Stimulated activated effector memory CD8-positive, alpha-beta T cell treated with anti-CD3 and anti-CD28 coated beads, Interleukin-12 subunit alpha, Interleukin-12 subunit beta, amount 100 ng/mL, for 72 hours (primary cell): ENCODE measurements around the gene LCT.
"Not testable (repeated sequence)": the region's sequence is repeated elsewhere in the genome, so short reads cannot be mapped to it uniquely, and the experiment has no call there.

Experiments used
- ATAC-seq: fragments of 150-1000 bp; cut with Tn5 transposase; 2 replicates; pipeline ENCODE4 v1.10.0; 2021
- DNase-seq, 2 donors: peaks; one replicate each; pipeline ENCODE4 v3.0.0; 2021 to 2022; ENCODE audit warnings: low spot score in 2 of 2
- H3K27ac Mint-ChIP-seq: one replicate; pipeline ENCODE4 v1.8.0; 2022; ENCODE audit warnings: mild to moderate bottlenecking, mixed read lengths
- H3K36me3 Mint-ChIP-seq: one replicate; pipeline ENCODE4 v1.8.0; 2022; ENCODE audit warnings: mild to moderate bottlenecking, mixed read lengths
- H3K4me1 Mint-ChIP-seq: one replicate; pipeline ENCODE4 v1.8.0; 2022; ENCODE audit warnings: mixed read lengths
- H3K4me3 Mint-ChIP-seq: one replicate; pipeline ENCODE4 v1.8.0; 2022; ENCODE audit warnings: mild to moderate bottlenecking, mixed read lengths
- H3K9me3 Mint-ChIP-seq: one replicate; pipeline ENCODE4 v1.8.0; 2022; ENCODE audit warnings: mixed read lengths

LCT gene

GRCh38 chr2:135836596-135837270 is at the start of gene LCT:
Gene LCT (minus strand): TSS chr2:135837184. CDS start chr2:135837169, 15 bp downstream.
- no peaks in the 10 kb centered on the region for H3K9me3 Mint-ChIP-seq
- H3K36me3 Mint-ChIP-seq, result peaks cover 34% of the 10 kb centered on the region
- DNase-seq, result no peak
- H3K4me1 Mint-ChIP-seq, result peaks cover 10% of the 10 kb centered on the region
- H3K27ac Mint-ChIP-seq, result no peak within 1 kb of the TSS
- no peak for ATAC-seq
- no peak within 1 kb of the TSS for H3K4me3 Mint-ChIP-seq

GRCh38 chr2:135885709-135886108 is 48.7 kb upstream of the LCT start:
- ATAC-seq (no peak), DNase-seq (no peak)
- H3K27ac Mint-ChIP-seq, result no peak overlapping the region
- no peaks in the 10 kb centered on the region for H3K4me1 Mint-ChIP-seq
- no peaks in the 10 kb centered on the region for H3K9me3 Mint-ChIP-seq
- H3K4me3 Mint-ChIP-seq, result no peak overlapping the region
- H3K36me3 Mint-ChIP-seq, result no peaks in the 10 kb centered on the region

DNA sequence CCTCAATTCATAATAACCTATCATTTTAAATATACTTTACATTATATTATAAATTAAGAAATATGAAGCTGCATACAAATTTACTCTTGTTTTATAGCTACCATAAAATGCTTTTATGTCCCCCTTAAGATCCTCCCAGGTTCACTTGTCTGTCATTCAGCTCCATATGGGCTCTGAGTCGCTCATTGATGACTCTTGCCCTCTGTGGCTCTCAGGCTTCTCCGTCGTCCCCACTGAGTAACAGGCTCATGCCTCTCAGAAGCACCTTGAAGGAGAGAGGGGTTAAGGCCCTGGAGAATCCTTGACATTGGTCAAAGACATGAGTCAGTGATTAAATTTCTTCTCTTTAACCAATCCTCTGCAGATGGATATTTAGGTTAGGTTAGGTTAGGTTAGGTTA is 45.4 kb upstream of the LCT start:
- DNase-seq (no peak), ATAC-seq (peak; percentile 40)
- H3K4me3 Mint-ChIP-seq, result no peak overlapping the region
- peaks cover 7% of the 10 kb centered on the region for H3K36me3 Mint-ChIP-seq
- H3K9me3 Mint-ChIP-seq, result no peaks in the 10 kb centered on the region
- H3K27ac Mint-ChIP-seq, result no peak overlapping the region
- peaks cover 7% of the 10 kb centered on the region for H3K4me1 Mint-ChIP-seq

DNA sequence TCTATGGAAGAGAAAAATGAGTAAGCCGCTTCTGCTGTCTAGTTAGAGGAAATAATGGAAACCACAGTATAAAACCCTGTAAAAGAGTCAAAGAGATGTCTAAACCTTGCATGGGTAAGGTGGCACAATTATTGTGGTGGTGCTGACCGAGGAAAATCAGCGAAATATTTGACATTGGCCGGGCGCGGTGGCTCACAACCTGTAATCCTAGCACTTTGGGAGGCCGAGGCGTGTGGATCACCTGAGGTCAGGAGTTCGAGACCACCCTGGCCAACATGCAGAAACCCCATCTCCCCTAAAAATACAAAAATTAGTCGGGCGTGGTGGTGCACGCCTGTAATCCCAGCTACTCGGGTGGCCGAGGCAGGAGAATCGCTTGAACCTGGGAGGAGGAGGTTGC is 39.8 kb upstream of the LCT start:
- peaks cover 41% of the 10 kb centered on the region for H3K4me1 Mint-ChIP-seq
- peak overlapping the region; percentile 99 for H3K27ac Mint-ChIP-seq
- peaks cover 62% of the 10 kb centered on the region for H3K36me3 Mint-ChIP-seq
- H3K4me3 Mint-ChIP-seq, result peak overlapping the region; percentile 71
- not testable (repeated sequence) for H3K9me3 Mint-ChIP-seq, DNase-seq, ATAC-seq

DNA sequence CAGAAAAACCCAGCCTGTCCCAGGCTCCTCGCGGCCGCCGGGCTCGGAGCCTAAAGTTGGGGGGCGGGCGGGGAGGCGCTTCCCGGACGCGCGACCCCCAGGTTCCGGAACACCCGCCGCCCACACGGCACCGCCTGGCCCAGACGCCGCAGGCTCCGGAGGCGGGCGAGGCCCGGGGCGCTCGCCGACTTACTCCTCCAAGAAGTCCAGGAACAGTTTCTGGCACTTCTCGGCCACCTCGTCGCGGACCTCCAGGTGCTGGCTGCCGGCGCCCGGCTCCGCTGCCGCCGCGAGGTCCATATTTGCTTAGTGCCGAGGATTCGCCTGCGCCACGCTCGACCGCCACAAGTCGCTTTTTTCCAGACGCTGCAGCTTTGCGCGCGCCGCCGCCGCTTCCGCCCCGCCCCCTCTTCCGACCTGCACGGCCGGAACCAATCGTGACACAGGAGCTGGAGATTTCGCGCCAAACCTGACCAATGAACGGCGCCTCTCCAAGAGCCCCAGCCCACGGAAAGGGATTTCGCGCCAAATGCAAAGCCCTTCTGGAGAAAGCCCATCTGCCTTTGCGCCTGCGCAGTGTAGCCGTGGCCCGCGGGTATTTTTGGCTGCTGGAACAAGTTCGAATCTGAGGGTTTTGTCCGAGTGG is 39.2 kb upstream of the LCT start, which contains the start of gene MCM6:
Gene MCM6 (minus strand): TSS at position 378 of the 646 bp plus-strand sequence. CDS start 78 bp downstream, at position 300.
- Mint-ChIP-seq H3K27ac (peak within 1 kb of the TSS; percentile 99), H3K4me3 (peak within 1 kb of the TSS; percentile 71), H3K4me1 (peaks cover 45% of the 10 kb centered on the region), H3K36me3 (peaks cover 67% of the 10 kb centered on the region), H3K9me3 (no peaks in the 10 kb centered on the region)
- ATAC-seq (peak; percentile 92), DNase-seq (peak; percentile 93 to 99)

- H3K4me1 Mint-ChIP-seq, result peaks cover 51% of the 10 kb centered on the region
- H3K9me3 Mint-ChIP-seq, result no peaks in the 10 kb centered on the region
- ATAC-seq, result peak; percentile 88
These were observed 38.6 kb upstream of the LCT start for GRCh38 chr2:135875491-135876065.

DNA sequence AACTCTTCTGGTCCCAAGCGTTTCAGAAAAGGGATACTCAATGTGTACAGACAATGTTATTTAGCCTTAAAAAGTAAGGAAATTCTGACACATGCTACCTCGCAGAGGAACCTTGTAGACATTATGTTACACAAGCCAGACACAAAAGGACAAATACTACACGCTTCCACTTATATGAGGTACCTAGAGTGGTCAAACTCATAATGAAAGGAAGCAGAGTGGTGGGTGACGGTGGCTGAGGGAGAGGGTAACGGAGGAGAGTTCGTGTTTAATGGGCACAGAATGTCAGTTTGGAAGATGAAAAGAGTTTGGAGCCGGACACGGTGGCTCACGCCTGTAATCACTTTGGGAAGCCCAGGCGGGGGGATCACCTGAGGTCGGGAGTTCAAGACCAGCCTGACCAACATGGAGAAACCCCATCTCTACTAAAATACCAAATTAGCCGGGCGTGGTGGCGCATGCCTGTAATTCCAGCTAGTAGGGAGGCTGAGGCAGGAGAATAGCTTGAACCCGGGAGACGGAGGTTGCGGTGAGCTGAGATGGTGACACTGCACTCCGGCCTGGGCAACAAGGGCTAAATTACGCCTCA is 37.9 kb upstream of the LCT start:
- Mint-ChIP-seq H3K36me3 (peaks cover 81% of the 10 kb centered on the region), H3K4me1 (peaks cover 57% of the 10 kb centered on the region)

More at GRCh38 chr2:135875491-135876065, 38.6 kb upstream of the LCT start:
- peak; percentile 62 to 87 for DNase-seq
- Mint-ChIP-seq H3K27ac (peak overlapping the region; percentile 99), H3K36me3 (peaks cover 74% of the 10 kb centered on the region), H3K4me3 (peak overlapping the region; percentile 71)

DNA sequence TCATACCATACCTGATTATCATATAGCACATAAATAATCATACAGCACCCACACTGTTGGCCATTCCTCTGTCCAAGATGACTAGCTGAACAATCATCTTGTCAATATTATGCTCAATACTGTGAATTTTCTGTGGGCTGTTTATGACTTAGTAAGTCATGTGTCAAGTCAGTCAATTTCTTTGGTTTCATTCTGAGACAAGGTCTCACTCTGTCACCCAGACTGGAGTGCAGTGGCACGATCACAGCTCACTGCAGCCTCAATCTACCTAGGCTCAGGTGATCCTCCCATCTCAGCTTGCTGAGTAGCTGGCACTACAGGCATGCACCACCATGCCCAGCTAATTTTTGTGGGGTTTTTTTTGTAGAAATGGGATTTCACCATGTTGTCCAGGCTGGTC is 33.6 kb upstream of the LCT start:
- H3K4me1 Mint-ChIP-seq, result peaks cover 50% of the 10 kb centered on the region
- DNase-seq (peak in 1 of 2 donors; percentile 56), ATAC-seq (peak; percentile 98)
- peak overlapping the region; percentile 7 for H3K4me3 Mint-ChIP-seq
- H3K36me3 Mint-ChIP-seq, result peaks cover 100% of the 10 kb centered on the region
- no peaks in the 10 kb centered on the region for H3K9me3 Mint-ChIP-seq
- H3K27ac Mint-ChIP-seq, result peak overlapping the region; percentile 72

More for the DNA sequence above, 37.9 kb upstream of the LCT start:
- DNase-seq, result peak in 1 of 2 donors; percentile 64
- Mint-ChIP-seq H3K27ac (peak overlapping the region; percentile 99), H3K4me3 (peak overlapping the region; percentile 71), H3K9me3 (no peaks in the 10 kb centered on the region)
- no peak for ATAC-seq

DNA sequence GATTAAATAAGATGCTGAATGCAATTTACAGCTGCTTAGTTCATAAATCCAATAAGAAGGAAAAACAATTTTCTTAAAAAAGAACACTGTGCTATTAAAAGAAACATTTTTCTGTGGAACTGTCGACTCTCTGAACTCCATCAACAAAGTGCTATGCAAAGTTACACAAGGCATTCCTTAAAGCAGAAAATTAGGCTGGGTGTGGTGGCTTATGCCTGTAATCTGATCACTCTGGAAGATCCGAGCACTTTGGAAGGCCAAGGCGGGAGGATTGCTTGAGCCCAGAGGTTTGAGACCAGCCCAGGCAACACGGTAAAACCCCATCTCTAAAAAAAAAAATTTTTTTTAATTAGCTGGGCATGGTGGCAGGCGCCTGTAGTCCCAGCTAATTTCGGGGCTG is 26.2 kb upstream of the LCT start:
- ATAC-seq (no peak), DNase-seq (no peak)
- H3K9me3 Mint-ChIP-seq, result no peaks in the 10 kb centered on the region
- H3K4me3 Mint-ChIP-seq, result no peak overlapping the region
- no peak overlapping the region for H3K27ac Mint-ChIP-seq
- peaks cover 100% of the 10 kb centered on the region for H3K36me3 Mint-ChIP-seq
- H3K4me1 Mint-ChIP-seq, result peaks cover 22% of the 10 kb centered on the region

DNA sequence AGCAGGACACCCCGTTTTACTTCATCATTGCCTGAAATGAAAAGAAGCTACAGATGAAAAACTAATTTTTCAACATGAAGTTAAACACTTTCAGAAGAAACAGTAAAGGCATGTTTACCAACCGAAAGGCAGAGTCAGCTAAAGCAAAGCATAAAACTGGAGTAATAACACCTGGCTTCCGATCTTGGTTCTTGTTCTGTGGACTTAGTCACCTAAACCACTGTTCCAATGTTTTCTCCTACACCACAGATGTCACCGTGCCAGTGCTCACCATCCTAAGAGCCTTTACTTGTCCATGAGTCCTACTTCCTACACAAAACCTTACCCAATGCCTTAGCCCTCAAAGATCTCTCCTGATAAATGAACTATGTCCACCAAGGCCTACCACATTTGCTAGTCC is 25.7 kb upstream of the LCT start:
- no peaks in the 10 kb centered on the region for H3K9me3 Mint-ChIP-seq

DNA sequence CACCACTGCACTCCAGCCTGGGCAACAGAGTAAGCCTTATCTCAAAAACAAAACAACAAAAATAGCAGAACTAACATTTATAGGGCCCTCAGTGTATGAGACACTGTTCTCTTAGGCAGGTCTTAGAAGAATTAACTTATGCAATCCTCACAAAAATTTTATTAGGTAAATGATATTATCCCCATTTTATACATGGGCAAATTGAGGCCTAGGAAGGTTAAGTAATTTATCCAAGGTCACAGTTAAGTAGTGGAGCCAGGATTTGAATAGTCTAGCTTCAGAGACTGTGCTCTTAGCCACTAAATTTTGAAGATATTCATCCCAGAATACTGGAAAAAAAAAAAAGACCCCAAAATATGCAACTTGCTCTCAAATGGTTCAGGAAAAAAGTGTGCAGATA is 16.4 kb upstream of the LCT start:
- H3K4me3 Mint-ChIP-seq, result no peak overlapping the region
- H3K27ac Mint-ChIP-seq, result no peak overlapping the region
- DNase-seq (no peak), ATAC-seq (no peak)
- peaks cover 100% of the 10 kb centered on the region for H3K36me3 Mint-ChIP-seq
- H3K9me3 Mint-ChIP-seq, result no peaks in the 10 kb centered on the region
- H3K4me1 Mint-ChIP-seq, result no peaks in the 10 kb centered on the region

More for the DNA sequence above, 25.7 kb upstream of the LCT start:
- Mint-ChIP-seq H3K4me1 (peaks cover 16% of the 10 kb centered on the region), H3K4me3 (no peak overlapping the region), H3K36me3 (peaks cover 100% of the 10 kb centered on the region), H3K27ac (no peak overlapping the region)
- DNase-seq, result no peak
- no peak for ATAC-seq

DNA sequence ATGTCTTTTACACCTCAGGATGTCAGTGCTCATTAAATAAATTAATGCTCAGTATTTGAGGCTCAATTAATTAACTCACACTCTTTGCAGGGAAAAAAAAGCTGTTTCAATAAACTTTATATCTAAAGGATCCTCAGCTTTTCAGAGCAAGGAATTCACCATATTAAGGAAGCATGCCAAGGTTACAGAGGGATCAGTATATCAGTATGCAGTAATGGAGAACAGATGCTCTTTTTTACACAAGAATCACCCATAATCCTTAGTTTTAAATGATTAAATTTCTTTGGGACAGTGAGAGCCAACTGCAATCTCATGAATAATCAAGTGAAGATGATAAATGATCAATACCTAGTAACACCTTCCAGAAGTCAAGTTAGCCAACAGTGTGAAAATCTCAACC is 14.9 kb upstream of the LCT start:
- H3K9me3 Mint-ChIP-seq, result no peaks in the 10 kb centered on the region
- peaks cover 100% of the 10 kb centered on the region for H3K36me3 Mint-ChIP-seq
- H3K27ac Mint-ChIP-seq, result no peak overlapping the region
- DNase-seq (no peak), ATAC-seq (no peak)
- no peaks in the 10 kb centered on the region for H3K4me1 Mint-ChIP-seq
- no peak overlapping the region for H3K4me3 Mint-ChIP-seq

DNA sequence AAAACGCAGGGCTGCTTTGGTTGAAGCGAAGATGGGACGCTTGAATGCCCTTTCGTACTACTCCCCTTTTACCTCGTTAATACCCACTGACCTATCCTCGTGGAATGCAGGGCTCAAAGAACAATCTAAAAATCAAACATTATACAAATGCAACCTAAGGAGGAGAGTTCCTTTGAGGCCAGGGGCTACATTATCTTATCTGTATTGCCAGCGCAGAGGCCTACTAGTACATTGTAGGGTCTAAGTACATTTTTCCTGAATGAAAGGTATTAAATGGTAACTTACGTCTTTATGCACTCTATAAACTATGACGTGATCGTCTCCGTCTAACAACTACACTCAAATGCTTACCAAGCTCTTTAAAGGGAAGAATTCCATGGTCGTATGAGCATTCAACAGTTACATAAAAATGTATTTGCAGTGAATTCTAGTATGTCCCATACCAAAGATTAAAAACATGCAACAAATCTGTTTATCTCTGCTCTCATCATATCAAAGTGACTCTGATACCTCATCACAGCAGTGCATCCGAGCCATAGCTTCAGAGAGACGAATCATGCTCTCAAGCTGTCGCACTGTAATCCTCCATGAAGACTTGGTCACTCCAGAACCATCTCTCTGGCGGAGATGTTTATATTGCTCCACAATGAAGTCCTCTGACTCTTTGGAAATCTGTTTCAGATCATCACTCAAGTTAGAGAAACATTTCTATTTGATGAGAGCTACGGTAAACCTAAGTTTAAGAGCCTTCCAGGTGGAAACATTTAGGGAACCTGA is 14.1 kb upstream of the LCT start:
- Mint-ChIP-seq H3K4me1 (no peaks in the 10 kb centered on the region), H3K27ac (no peak overlapping the region), H3K9me3 (no peaks in the 10 kb centered on the region), H3K36me3 (peaks cover 100% of the 10 kb centered on the region), H3K4me3 (no peak overlapping the region)
- no peak for DNase-seq
- ATAC-seq, result no peak

- Mint-ChIP-seq H3K27ac (no peak overlapping the region), H3K4me3 (no peak overlapping the region), H3K4me1 (no peaks in the 10 kb centered on the region), H3K36me3 (peaks cover 100% of the 10 kb centered on the region), H3K9me3 (no peaks in the 10 kb centered on the region)
- ATAC-seq, result no peak
- DNase-seq, result no peak
These were observed 12.1 kb upstream of the LCT start for GRCh38 chr2:135849087-135849486.

- H3K9me3 Mint-ChIP-seq, result no peaks in the 10 kb centered on the region
- H3K4me3 Mint-ChIP-seq, result no peak overlapping the region
- no peak overlapping the region for H3K27ac Mint-ChIP-seq
- ATAC-seq (no peak), DNase-seq (no peak)
- peaks cover 100% of the 10 kb centered on the region for H3K36me3 Mint-ChIP-seq
- H3K4me1 Mint-ChIP-seq, result peaks cover 8% of the 10 kb centered on the region
These were observed 9.0 kb upstream of the LCT start for GRCh38 chr2:135845997-135846396.
